Activated B cell treated with CpG ODN at 0.5 μM for 24 hours (primary cell): ENCODE measurements around the gene MOB2. TPM values are rescaled to one million over a fixed set of nuclear protein-coding genes. Genes with fewer than 3 reads are reported as not detected.
A peak's percentile ranks its signal among the peaks of the same experiment; 100 is the strongest.
"Not testable (repeated sequence)": the region's sequence is repeated elsewhere in the genome, so short reads cannot be mapped to it uniquely, and the experiment has no call there.

Experiments
- ATAC-seq: fragments of 200-7000 bp; cut with Tn5 transposase; one replicate; pipeline ENCODE4 v1.10.0; 2021; ENCODE audit warnings: low read depth, mild to moderate bottlenecking, moderate library complexity
- CTCF ChIA-PET: fragments of 350-600 bp; sonication (Branson Sonifier 250); formaldehyde crosslinking; loops from one replicate; lab custom pipeline; 2021; ENCODE audit warnings: antibody characterized with exemption; lab: Charles Lee
- POLR2A ChIA-PET: fragments of 350-600 bp; sonication (Branson Sonifier 250); formaldehyde crosslinking; loops from one replicate; lab custom pipeline; 2021; ENCODE audit warnings: antibody characterized with exemption; lab: Charles Lee
- DNase-seq: peaks from one replicate; pipeline ENCODE4 v3.0.0; 2022
- H3K27ac Mint-ChIP-seq: one replicate; pipeline ENCODE4 v1.8.0; 2020; ENCODE audit warnings: mixed read lengths
- H3K27me3 Mint-ChIP-seq: one replicate; pipeline ENCODE4 v1.8.0; 2021; ENCODE audit warnings: mixed read lengths
- H3K36me3 Mint-ChIP-seq: one replicate; pipeline ENCODE4 v1.8.0; 2021; ENCODE audit warnings: low read depth, mixed read lengths
- H3K4me1 Mint-ChIP-seq: one replicate; pipeline ENCODE4 v1.8.0; 2021; ENCODE audit warnings: mixed read lengths
- H3K4me3 Mint-ChIP-seq: one replicate; pipeline ENCODE4 v1.8.0; 2020; ENCODE audit warnings: mild to moderate bottlenecking, mixed read lengths
- H3K9me3 Mint-ChIP-seq: one replicate; pipeline ENCODE4 v1.8.0; 2020; ENCODE audit warnings: mixed read lengths
- intact Hi-C: fragments of 100-400 bp; cut with micrococcal nuclease; formaldehyde crosslinking; loops from one replicate; pipeline ENCODE4 v1.15.1; 2024
- total RNA-seq: library from RNA; stranded (reverse); gene quantifications from 2 replicates; pipeline ENCODE4 v1.2.3, GENCODE V29; 2022
- TF ChIP-seq, protein P1 (sequence below): fragments of 200-600 bp; IDR thresholded peaks from one replicate; pipeline ENCODE4 v1.8.0; 2022; ENCODE audit warnings: antibody characterized with exemption, mild to moderate bottlenecking

Gene MOB2
- total RNA-seq, 1 donor from 2014 or later: 29.5 TPM

DNA sequence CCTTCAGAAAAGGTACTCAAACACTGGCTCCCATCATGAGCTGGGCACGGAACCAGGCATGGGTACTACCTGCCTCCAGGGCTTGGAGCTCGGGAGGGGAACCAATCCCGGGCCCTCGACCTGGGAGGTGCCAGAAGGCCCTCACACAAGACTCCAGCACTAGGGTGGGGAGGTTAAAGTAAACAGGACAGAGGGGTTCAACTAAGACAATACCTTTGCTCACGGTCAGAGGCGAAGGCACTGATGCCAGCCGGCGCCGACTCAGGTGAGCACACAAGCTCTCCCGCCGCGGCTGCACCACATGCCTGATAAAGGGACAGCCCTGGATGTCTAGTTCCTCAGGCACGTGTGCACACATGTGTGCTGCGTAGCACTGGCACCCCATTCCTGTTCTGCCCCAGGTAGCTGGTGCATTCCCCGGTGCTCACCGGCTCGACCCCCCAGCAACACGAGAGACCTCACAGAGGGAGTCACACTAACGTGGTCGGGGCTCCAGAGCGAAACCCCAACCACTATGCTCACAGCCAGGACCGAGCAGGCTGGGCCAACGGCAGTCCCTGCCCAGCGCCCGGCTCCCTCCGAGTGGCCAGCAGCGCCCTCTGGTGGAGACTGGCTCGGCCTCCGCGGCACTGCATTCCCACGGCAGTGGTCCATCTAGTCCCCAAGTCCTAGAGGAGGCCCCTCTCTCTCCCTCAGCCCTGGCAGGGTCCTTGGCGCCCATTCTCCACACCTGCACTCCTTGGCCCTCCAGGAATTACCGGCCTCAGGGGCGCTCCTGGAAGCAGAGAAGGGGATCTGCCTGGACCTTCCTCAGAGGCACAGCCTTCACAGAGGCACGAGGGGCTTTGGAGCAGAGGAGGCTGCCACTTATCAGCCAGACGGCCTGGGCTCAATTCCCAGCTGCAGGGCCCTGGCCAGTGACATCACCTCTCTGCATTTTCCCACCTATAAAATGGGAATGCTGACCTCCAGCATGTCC lies 28.8 kb upstream of the MOB2 start:
- peak; percentile 74 for DNase-seq
- no peak overlapping the region for H3K27ac Mint-ChIP-seq
- peak; percentile 87 for ATAC-seq
- intact Hi-C loops: loop anchor here (1.0 to 2.0 kb wide), 2 partner anchors 63 to 401 kb away; no protein-coding TSS in a partner anchor
- no peaks in the 10 kb centered on the region for H3K27me3 Mint-ChIP-seq
- POLR2A ChIA-PET: no interaction called here
- no peak overlapping the region for H3K4me3 Mint-ChIP-seq
- H3K9me3 Mint-ChIP-seq: no peaks in the 10 kb centered on the region
- TF ChIP-seq, protein P1, sequence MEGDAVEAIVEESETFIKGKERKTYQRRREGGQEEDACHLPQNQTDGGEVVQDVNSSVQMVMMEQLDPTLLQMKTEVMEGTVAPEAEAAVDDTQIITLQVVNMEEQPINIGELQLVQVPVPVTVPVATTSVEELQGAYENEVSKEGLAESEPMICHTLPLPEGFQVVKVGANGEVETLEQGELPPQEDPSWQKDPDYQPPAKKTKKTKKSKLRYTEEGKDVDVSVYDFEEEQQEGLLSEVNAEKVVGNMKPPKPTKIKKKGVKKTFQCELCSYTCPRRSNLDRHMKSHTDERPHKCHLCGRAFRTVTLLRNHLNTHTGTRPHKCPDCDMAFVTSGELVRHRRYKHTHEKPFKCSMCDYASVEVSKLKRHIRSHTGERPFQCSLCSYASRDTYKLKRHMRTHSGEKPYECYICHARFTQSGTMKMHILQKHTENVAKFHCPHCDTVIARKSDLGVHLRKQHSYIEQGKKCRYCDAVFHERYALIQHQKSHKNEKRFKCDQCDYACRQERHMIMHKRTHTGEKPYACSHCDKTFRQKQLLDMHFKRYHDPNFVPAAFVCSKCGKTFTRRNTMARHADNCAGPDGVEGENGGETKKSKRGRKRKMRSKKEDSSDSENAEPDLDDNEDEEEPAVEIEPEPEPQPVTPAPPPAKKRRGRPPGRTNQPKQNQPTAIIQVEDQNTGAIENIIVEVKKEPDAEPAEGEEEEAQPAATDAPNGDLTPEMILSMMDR: peak; percentile 53
- CTCF ChIA-PET: interaction anchor here (3.1 to 3.5 kb wide), 3 partner anchors 59 to 313 kb away, joined by 12 to 23 read pairs (median 12); no protein-coding TSS in a partner anchor
- H3K36me3 Mint-ChIP-seq: peaks cover 11% of the 10 kb centered on the region
- peaks cover 52% of the 10 kb centered on the region for H3K4me1 Mint-ChIP-seq

DNA sequence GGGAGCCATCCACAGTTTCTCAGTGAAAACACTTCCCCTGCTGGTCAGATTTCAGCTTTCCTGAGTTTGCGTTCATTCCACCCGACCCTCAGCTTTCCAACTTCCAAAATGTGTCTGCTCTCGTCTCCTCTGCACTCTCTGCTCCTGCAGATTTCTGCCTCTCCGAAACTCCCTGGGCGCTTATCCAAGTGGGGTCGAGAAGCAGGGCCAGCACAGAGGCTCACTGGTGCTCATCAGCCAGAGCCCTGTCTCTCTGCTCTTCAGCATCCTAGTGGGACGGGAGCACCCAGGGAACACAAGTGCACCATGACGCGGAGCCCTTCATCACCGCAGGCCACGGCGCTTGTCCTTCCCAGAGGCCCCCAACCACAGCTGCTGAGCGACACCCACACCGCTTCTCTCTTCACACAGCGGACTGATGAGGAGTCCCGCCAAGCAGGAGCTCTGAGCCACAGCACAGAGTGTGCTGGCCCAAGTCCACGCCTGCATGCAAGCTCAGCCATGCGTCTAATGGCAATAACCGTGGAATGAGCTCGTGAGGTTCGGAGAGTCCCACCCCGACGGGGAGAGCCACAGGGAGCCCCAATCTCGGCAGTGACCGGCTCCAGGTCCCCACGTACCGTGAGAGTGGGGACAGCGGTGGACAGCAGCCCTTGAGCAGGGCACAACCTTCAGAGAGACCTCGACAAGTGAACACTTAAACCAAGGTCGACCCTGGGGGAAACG lies 27.9 kb upstream of the MOB2 start:
- ATAC-seq: no peak
- Mint-ChIP-seq H3K9me3 (no peaks in the 10 kb centered on the region), H3K27ac (no peak overlapping the region), H3K4me1 (peaks cover 50% of the 10 kb centered on the region), H3K4me3 (no peak overlapping the region), H3K27me3 (no peaks in the 10 kb centered on the region), H3K36me3 (peaks cover 11% of the 10 kb centered on the region)
- ChIA-PET CTCF (interaction anchor here (3.1 to 3.5 kb wide), 3 partner anchors 60 to 312 kb away, joined by 12 to 23 read pairs (median 12); no protein-coding TSS in a partner anchor), POLR2A (no interaction called here)
- TF ChIP-seq, protein P1: no peak
- intact Hi-C loops: loop anchor here (1.0 to 2.0 kb wide), 2 partner anchors 62 to 400 kb away; no protein-coding TSS in a partner anchor
- DNase-seq: no peak

- CTCF ChIA-PET: interaction anchor here (3.1 to 3.5 kb wide), 3 partner anchors 61 to 311 kb away, joined by 12 to 23 read pairs (median 12); no protein-coding TSS in a partner anchor
- Mint-ChIP-seq H3K36me3 (peaks cover 11% of the 10 kb centered on the region), H3K27ac (peak overlapping the region; percentile 41), H3K4me3 (no peak overlapping the region), H3K9me3 (no peaks in the 10 kb centered on the region), H3K4me1 (peaks cover 50% of the 10 kb centered on the region), H3K27me3 (no peaks in the 10 kb centered on the region)
- TF ChIP-seq, protein P1: no peak
- POLR2A ChIA-PET: no interaction called here
- intact Hi-C loops: loop anchor here (2.0 kb wide), 1 partner anchor 61 kb away; no protein-coding TSS in a partner anchor
- no peak for DNase-seq
- no peak for ATAC-seq
These were observed 27.0 kb upstream of the MOB2 start for GRCh38 chr11:1513326-1514296.

GRCh38 chr11:1512531-1513258 lies 26.1 kb upstream of the MOB2 start:
- POLR2A ChIA-PET, ATAC-seq, intact Hi-C loops: not testable (repeated sequence)

More at GRCh38 chr11:1512531-1513258, 26.1 kb upstream of the MOB2 start:
- peaks cover 57% of the 10 kb centered on the region for H3K4me1 Mint-ChIP-seq
- peaks cover 11% of the 10 kb centered on the region for H3K36me3 Mint-ChIP-seq
- H3K27ac Mint-ChIP-seq, H3K9me3 Mint-ChIP-seq, CTCF ChIA-PET, DNase-seq, H3K4me3 Mint-ChIP-seq, H3K27me3 Mint-ChIP-seq: not testable (repeated sequence)
